ENCODE data around the gene SMARCA4.

SMARCA4 gene

DNA sequence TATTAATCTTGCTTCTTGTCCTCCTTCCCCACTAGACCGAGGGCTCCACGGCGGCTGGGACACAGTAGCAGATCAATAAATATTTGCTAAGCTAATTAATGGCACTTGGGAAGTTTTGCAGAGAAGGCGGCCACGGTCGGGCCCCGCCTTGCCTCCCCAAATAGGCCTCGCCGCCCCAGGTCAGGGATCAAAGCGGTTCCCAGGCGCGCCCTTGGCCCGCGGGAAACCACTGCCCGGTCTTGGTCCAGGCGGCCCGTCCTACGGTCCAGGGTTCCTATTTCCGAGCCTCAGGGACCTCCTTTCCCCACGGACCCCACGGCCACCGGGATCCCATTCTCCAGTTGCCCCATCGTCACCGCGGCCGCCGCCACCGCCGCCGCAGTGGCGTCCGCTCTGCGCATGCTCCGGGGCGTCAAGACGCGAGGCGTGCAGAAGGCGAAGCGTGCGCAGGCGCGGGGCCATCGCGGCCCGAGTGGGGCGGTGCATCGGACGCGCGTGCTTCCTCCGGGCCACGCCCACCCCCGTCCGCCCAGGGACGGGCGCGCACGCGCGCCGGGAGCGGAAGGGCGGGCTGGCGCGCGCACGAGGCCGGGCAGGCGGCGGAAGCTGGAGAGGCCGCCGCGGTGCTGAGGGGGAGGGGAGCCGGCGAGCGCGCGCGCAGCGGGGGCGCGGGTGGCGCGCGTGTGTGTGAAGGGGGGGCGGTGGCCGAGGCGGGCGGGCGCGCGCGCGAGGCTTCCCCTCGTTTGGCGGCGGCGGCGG, at the start of gene SMARCA4:
Gene SMARCA4 (plus strand): TSS at position 717 of the 759 bp plus-strand sequence. CDS start 23,122 bp downstream, outside the sequence.
- Histone ChIP-seq H3K9ac (ENCODE audit: insufficient read length, low read depth) (peak within 1 kb of the TSS; percentile 100), H3K4me1 (ENCODE audit: insufficient read depth, insufficient read length) (peaks cover 9% of the 10 kb centered on the region), H3K27me3 (ENCODE audit: insufficient read depth, insufficient read length) (no peaks in the 10 kb centered on the region), H3K4me3 (ENCODE audit: insufficient read length, low read depth) (peak within 1 kb of the TSS; percentile 96), H3K9me3 (ENCODE audit: insufficient read depth, low read length) (no peaks in the 10 kb centered on the region), H3K36me3 (ENCODE audit: insufficient read depth, insufficient read length, low read length) (peaks cover 16% of the 10 kb centered on the region)
- peak; percentile 97 for DNase-seq (ENCODE audit: low read depth, low spot score)
- TF ChIP-seq ZNF274 (IDR thresholded peaks at IDR 0.05; ENCODE audit: low read depth, low read length) (no peak), SUZ12 (IDR thresholded peaks at IDR 0.05; ENCODE audit: extremely low read depth, insufficient read depth, insufficient read length) (no peak), YY1 (IDR thresholded peaks at IDR 0.05; ENCODE audit: insufficient read depth, insufficient read length) (no peak)

DNA sequence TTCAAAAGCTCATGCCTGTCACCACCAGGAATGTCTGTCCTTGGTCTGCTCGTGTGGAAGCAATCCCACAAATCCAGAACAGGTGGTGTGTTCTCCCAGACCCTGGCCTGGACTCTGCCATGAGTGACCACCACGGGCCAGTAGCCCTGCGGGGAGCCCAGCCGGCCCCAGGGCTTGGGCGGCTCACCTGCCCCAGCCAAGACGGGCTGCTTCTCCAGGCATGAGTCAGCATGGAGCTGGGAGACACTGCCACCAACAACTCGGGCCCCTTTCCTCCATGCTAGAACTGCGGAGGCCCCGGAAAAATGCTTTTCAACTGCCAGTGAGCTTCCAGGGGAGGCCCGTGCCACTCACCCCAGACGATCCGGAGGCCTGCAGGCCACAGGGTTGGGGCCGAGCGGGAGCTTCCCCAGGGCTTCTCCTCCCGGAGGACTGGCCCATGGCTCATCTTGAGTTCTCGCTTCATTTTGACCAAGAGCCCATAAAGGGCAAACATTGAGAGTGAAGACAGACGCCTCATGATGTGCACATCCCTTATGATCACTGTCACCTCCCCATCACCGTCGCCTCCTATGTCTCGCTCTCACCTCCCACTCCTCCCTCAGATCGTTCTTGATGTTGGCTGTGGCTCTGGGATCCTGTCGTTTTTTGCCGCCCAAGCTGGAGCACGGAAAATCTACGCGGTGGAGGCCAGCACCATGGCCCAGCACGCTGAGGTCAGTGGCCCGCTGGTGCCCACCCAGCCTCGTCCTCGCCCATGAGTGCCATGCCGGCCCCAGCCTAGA, 49.1 kb upstream of the SMARCA4 start:
- Histone ChIP-seq H3K27me3 (ENCODE audit: insufficient read depth, insufficient read length) (no peaks in the 10 kb centered on the region), H3K9ac (ENCODE audit: insufficient read length, low read depth) (no peak overlapping the region), H3K36me3 (ENCODE audit: insufficient read depth, insufficient read length, low read length) (peaks cover 81% of the 10 kb centered on the region), H3K4me1 (ENCODE audit: insufficient read depth, insufficient read length) (peaks cover 10% of the 10 kb centered on the region), H3K9me3 (ENCODE audit: insufficient read depth, low read length) (no peaks in the 10 kb centered on the region), H3K4me3 (ENCODE audit: insufficient read length, low read depth) (no peak overlapping the region)
- TF ChIP-seq ZNF274 (IDR thresholded peaks at IDR 0.05; ENCODE audit: low read depth, low read length) (no peak), YY1 (IDR thresholded peaks at IDR 0.05; ENCODE audit: insufficient read depth, insufficient read length) (no peak), SUZ12 (IDR thresholded peaks at IDR 0.05; ENCODE audit: extremely low read depth, insufficient read depth, insufficient read length) (no peak)
- no peak for DNase-seq (ENCODE audit: low read depth, low spot score)

DNA sequence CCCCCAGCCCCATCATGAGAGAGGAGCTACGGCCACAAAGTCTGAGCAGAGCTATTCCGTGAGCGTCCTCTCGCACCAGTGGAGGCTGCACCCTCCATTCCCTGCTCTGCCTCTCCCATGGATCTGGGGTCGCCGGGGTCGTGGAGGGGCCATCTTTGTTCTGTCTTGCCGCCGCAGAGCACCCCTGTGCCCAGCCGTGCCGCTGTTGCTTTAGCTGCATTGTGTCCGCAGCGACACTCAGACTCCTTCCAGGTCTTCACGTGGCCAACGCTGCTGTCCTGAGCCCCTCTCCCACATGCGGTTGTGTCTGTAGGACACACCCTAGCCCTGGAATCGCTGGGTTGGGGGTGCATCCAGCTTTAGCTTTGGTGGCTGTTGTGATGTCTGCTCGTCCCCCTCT, 48.2 kb upstream of the SMARCA4 start:
- Histone ChIP-seq H3K36me3 (ENCODE audit: insufficient read depth, insufficient read length, low read length) (peaks cover 76% of the 10 kb centered on the region), H3K27me3 (ENCODE audit: insufficient read depth, insufficient read length) (no peaks in the 10 kb centered on the region), H3K4me1 (ENCODE audit: insufficient read depth, insufficient read length) (peaks cover 10% of the 10 kb centered on the region), H3K4me3 (ENCODE audit: insufficient read length, low read depth) (no peak overlapping the region), H3K9ac (ENCODE audit: insufficient read length, low read depth) (no peak overlapping the region), H3K9me3 (ENCODE audit: insufficient read depth, low read length) (no peaks in the 10 kb centered on the region)
- DNase-seq (ENCODE audit: low read depth, low spot score): no peak
- TF ChIP-seq YY1 (IDR thresholded peaks at IDR 0.05; ENCODE audit: insufficient read depth, insufficient read length) (no peak), SUZ12 (IDR thresholded peaks at IDR 0.05; ENCODE audit: extremely low read depth, insufficient read depth, insufficient read length) (no peak), ZNF274 (IDR thresholded peaks at IDR 0.05; ENCODE audit: low read depth, low read length) (no peak)

DNA sequence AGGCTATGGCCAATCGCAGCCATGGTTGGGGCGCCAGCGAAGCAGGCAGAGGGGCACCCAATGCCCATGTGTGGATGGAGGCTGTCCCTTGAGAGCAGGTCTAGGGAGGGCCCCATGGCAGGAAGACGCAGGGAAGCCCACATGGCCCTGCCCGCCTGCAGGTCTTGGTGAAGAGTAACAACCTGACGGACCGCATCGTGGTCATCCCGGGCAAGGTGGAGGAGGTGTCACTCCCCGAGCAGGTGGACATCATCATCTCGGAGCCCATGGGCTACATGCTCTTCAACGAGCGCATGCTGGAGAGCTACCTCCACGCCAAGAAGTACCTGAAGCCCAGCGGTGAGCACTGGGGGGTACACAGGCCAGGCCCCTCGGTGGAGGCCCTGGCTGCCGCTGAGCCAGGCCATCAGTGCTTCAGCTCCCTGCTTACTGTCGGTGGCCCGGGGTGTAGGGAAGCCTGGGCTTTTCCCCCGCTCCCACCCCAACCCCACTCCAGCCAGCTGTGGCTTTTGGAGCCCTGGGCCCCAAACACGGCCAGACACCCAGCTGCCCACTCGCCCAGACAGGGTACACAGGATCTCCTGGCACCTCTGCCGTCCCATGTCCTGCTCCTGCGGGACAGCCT, 47.0 kb upstream of the SMARCA4 start:
- H3K27me3 ChIP-seq (ENCODE audit: insufficient read depth, insufficient read length): no peaks in the 10 kb centered on the region
- peaks cover 10% of the 10 kb centered on the region for H3K4me1 ChIP-seq (ENCODE audit: insufficient read depth, insufficient read length)
- no peak overlapping the region for H3K9ac ChIP-seq (ENCODE audit: insufficient read length, low read depth)
- H3K9me3 ChIP-seq (ENCODE audit: insufficient read depth, low read length): no peaks in the 10 kb centered on the region
- TF ChIP-seq YY1 (IDR thresholded peaks at IDR 0.05; ENCODE audit: insufficient read depth, insufficient read length) (no peak), SUZ12 (IDR thresholded peaks at IDR 0.05; ENCODE audit: extremely low read depth, insufficient read depth, insufficient read length) (no peak), ZNF274 (IDR thresholded peaks at IDR 0.05; ENCODE audit: low read depth, low read length) (no peak)
- peaks cover 75% of the 10 kb centered on the region for H3K36me3 ChIP-seq (ENCODE audit: insufficient read depth, insufficient read length, low read length)
- DNase-seq (ENCODE audit: low read depth, low spot score): no peak
- H3K4me3 ChIP-seq (ENCODE audit: insufficient read length, low read depth): no peak overlapping the region

DNA sequence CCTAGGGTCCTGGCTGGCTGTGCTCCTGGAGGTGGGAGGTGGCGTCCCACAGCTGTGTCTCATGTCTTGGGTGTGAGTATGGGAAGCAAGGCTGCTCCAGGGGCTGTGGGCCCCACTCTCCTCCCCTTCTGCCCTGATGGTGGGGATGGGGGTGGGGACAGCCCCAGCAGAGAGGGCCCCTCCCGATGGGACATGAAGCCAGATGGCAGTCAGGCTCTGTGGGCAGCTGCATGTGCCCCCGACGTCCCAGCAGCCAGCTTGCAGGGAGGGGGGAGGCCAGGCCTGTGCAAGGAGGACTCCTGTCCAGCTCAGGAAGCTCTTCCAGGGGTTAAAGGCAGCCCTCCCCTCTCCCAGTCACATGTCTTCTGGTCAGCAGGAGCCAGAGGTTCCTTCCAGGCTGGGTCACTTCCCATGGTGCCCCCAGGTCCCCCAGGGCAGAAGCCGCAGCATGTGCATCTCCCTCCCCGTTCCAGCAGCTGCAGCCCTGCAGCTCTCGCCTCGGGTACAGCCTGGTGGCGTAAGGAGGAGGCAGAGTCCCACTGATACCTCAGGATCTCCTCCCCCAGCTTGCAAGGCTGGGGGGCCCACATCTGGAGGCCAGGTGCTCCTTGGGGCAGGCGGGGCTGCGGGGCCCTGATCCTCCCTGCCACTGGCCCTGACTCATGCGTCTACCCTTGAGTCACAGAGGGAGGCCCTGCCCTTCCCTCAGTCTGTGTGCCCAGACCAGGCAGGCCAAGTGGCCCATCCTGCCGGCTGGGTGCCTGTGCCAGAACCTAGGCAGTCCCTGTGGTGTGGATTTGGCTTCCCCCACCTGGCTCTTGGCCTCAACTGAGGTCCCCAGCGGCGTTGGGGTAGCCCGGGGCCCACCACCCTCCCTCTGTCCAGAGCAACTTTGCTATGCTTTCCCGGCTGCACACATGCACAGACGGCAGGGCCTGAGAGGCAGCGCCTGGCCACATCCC, 45.4 kb upstream of the SMARCA4 start:
- Histone ChIP-seq H3K9ac (ENCODE audit: insufficient read length, low read depth) (no peak overlapping the region), H3K4me1 (ENCODE audit: insufficient read depth, insufficient read length) (peaks cover 10% of the 10 kb centered on the region), H3K27me3 (ENCODE audit: insufficient read depth, insufficient read length) (no peaks in the 10 kb centered on the region), H3K4me3 (ENCODE audit: insufficient read length, low read depth) (no peak overlapping the region), H3K9me3 (ENCODE audit: insufficient read depth, low read length) (no peaks in the 10 kb centered on the region), H3K36me3 (ENCODE audit: insufficient read depth, insufficient read length, low read length) (peaks cover 81% of the 10 kb centered on the region)
- no peak for DNase-seq (ENCODE audit: low read depth, low spot score)
- TF ChIP-seq YY1 (IDR thresholded peaks at IDR 0.05; ENCODE audit: insufficient read depth, insufficient read length): no peak
- TF ChIP-seq SUZ12 (IDR thresholded peaks at IDR 0.05; ENCODE audit: extremely low read depth, insufficient read depth, insufficient read length): no peak
- TF ChIP-seq ZNF274 (IDR thresholded peaks at IDR 0.05; ENCODE audit: low read depth, low read length): no peak

DNA sequence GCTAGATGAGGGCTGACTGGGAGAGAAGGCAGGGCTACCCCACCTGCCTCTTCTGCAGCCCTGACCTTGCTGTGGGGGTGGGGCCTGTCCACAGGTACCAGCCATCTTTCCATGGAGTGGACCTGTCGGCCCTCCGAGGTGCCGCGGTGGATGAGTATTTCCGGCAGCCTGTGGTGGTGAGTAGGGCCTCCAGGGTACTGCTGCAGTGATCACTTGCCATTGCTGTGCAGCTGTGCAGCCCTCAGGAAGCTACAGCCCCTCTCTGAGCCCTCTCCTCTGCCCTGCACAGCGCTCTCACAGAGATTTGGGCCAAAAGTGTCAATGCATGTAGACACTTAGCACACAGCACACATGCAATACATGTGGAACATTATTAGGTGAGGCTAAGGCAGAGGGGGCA, 44.2 kb upstream of the SMARCA4 start:
- H3K27me3 ChIP-seq (ENCODE audit: insufficient read depth, insufficient read length): no peaks in the 10 kb centered on the region
- H3K36me3 ChIP-seq (ENCODE audit: insufficient read depth, insufficient read length, low read length): peaks cover 86% of the 10 kb centered on the region
- H3K9me3 ChIP-seq (ENCODE audit: insufficient read depth, low read length): no peaks in the 10 kb centered on the region
- no peak overlapping the region for H3K4me3 ChIP-seq (ENCODE audit: insufficient read length, low read depth)
- H3K4me1 ChIP-seq (ENCODE audit: insufficient read depth, insufficient read length): peaks cover 10% of the 10 kb centered on the region
- no peak for DNase-seq (ENCODE audit: low read depth, low spot score)
- TF ChIP-seq YY1 (IDR thresholded peaks at IDR 0.05; ENCODE audit: insufficient read depth, insufficient read length) (no peak), SUZ12 (IDR thresholded peaks at IDR 0.05; ENCODE audit: extremely low read depth, insufficient read depth, insufficient read length) (no peak), ZNF274 (IDR thresholded peaks at IDR 0.05; ENCODE audit: low read depth, low read length) (no peak)
- no peak overlapping the region for H3K9ac ChIP-seq (ENCODE audit: insufficient read length, low read depth)

Measured in NT2/D1 (cell line).